A549 (cell line): ENCODE results near the gene SERPING1. TPM values are rescaled to one million over a fixed set of nuclear protein-coding genes. Genes with fewer than 3 reads are reported as not detected.

ENCODE experiments used
- ATAC-seq, 2 experiments: fragments of 200-7000 bp in 1 of 2; fragments of >200 bp in 1 of 2; cut with Nextera tagmentation in 1 of 2; cut with Tn5 transposase in 1 of 2; 3 replicates each; pipeline versions ENCODE4 v1.8.0 to v1.9.1; 2018 to 2020; ENCODE audit warnings: mild to moderate bottlenecking in 1 of 2, moderate library complexity in 1 of 2
- CTCF ChIA-PET: fragments of 300-600 bp; sonication (Branson Sonifier 250); formaldehyde crosslinking; extraction: SDS; loops from one replicate; lab custom pipeline; 2021; ENCODE audit warnings: antibody characterized with exemption, inconsistent platforms; lab: Yijun Ruan, JAX
- POLR2A ChIA-PET: fragments of 350-600 bp; formaldehyde crosslinking; extraction: SDS; loops from one replicate; lab custom pipeline; 2021; ENCODE audit warnings: antibody characterized with exemption, inconsistent platforms; lab: Yijun Ruan, JAX
- DNase-seq, 2 experiments: peaks; one replicate each; pipeline versions ENCODE4 v3.0.0 to v3.0.0-alpha.2; 2011 to 2016; ENCODE audit warnings: low read depth in 1 of 2, low spot score in 1 of 2
- FAIRE-seq: peaks from 2 replicates; lab custom pipeline; 2011; peaks lifted over from hg19 to GRCh38; lab: Jason Lieb, UNC
- H3K27ac ChIP-seq, 2 experiments: fragments of >200 bp; sonication (Bioruptor Twin); formaldehyde crosslinking; 3 replicates each; pipeline ENCODE4 v1.5.1; 2016 to 2017
- H3K4me1 ChIP-seq: fragments of >200 bp; sonication (Bioruptor Twin); formaldehyde crosslinking; 3 replicates; pipeline ENCODE4 v1.6.1; 2016
- H3K4me2 ChIP-seq: fragments of >200 bp; sonication (Bioruptor Twin); formaldehyde crosslinking; 3 replicates; pipeline ENCODE4 v1.6.1; 2016
- H3K4me3 ChIP-seq: fragments of >200 bp; sonication (Bioruptor Twin); formaldehyde crosslinking; 3 replicates; pipeline ENCODE4 v1.5.1; 2016
- H3K9me3 ChIP-seq: fragments of >200 bp; sonication (Bioruptor Twin); formaldehyde crosslinking; 3 replicates; pipeline ENCODE4 v1.6.1; 2016
- CEBPB ChIP-seq, 2 experiments: fragments of >200 bp in 1 of 2; sonication (Bioruptor Twin) in 1 of 2; formaldehyde crosslinking in 1 of 2; IDR thresholded peaks; 2 replicates each; pipeline ENCODE4 v1.6.1; 2012 to 2016
- CHD2 ChIP-seq: fragments of 150-350 bp; IDR thresholded peaks from 2 replicates; pipeline ENCODE4 v1.6.1; 2014; ENCODE audit warnings: low read length; ENCODE audit not compliant: partially characterized antibody
- FOSB ChIP-seq: fragments of 250-450 bp; sonication (Bioruptor Pico); IDR thresholded peaks from 2 replicates; pipeline ENCODE4 v1.5.0; 2020; ENCODE audit warnings: mild to moderate bottlenecking, moderate library complexity
- HMGXB4 ChIP-seq: fragments of 250-450 bp; sonication (Bioruptor Pico); IDR thresholded peaks from 2 replicates; pipeline ENCODE4 v1.5.0; 2021; ENCODE audit warnings: mild to moderate bottlenecking, moderate library complexity, borderline replicate concordance
- KDM1A ChIP-seq: fragments of 200-600 bp; sonication (generic); IDR thresholded peaks from 2 replicates; pipeline ENCODE4 v1.6.1; 2016; ENCODE audit warnings: low read depth, mild to moderate bottlenecking
- MAZ ChIP-seq: fragments of 150-350 bp; IDR thresholded peaks from 2 replicates; pipeline ENCODE4 v1.6.1; 2014; ENCODE audit warnings: antibody characterized with exemption, low read depth, low read length, borderline replicate concordance
- NPAS2 ChIP-seq: fragments of 250-450 bp; sonication (Bioruptor Pico); IDR thresholded peaks from 2 replicates; pipeline ENCODE4 v1.8.0; 2022; ENCODE audit warnings: mild to moderate bottlenecking, moderate library complexity, borderline replicate concordance
- PBX3 ChIP-seq: IDR thresholded peaks from 2 replicates; pipeline ENCODE4 v1.6.1; 2012
- PHF8 ChIP-seq: fragments of 200-600 bp; sonication (generic); IDR thresholded peaks from 2 replicates; pipeline ENCODE4 v1.6.1; 2016; ENCODE audit warnings: low read depth, mild to moderate bottlenecking, antibody characterized with exemption, moderate library complexity, borderline replicate concordance
- RAD21 ChIP-seq, 2 experiments: fragments of >200 bp in 1 of 2; sonication (Bioruptor Twin) in 1 of 2; formaldehyde crosslinking in 1 of 2; IDR thresholded peaks in 1 of 2; conservative IDR thresholded peaks in 1 of 2; 2 replicates in 1 of 2; 3 replicates in 1 of 2; pipeline ENCODE4 v1.6.1; 2012 to 2018; ENCODE audit warnings: inconsistent platforms in 1 of 2
- RARB ChIP-seq: fragments of 250-450 bp; sonication (Bioruptor Pico); IDR thresholded peaks from 2 replicates; pipeline ENCODE4 v1.8.0; 2021; ENCODE audit warnings: mild to moderate bottlenecking, moderate library complexity
- RCOR1 ChIP-seq: fragments of 150-350 bp; IDR thresholded peaks from 2 replicates; pipeline ENCODE4 v1.6.1; 2014; ENCODE audit warnings: antibody characterized with exemption, low read length, low read depth
- SMC3 ChIP-seq: fragments of >200 bp; sonication (Bioruptor Twin); formaldehyde crosslinking; IDR thresholded peaks from 3 replicates; pipeline ENCODE4 v1.6.1; 2018; ENCODE audit warnings: inconsistent platforms
- SREBF2 ChIP-seq: fragments of 450-650 bp; IDR thresholded peaks from 2 replicates; pipeline ENCODE4 v1.6.1; 2014; ENCODE audit warnings: mild to moderate bottlenecking, moderate library complexity
- TP53 ChIP-seq: fragments of 250-450 bp; sonication (Bioruptor Pico); IDR thresholded peaks from 2 replicates; pipeline ENCODE4 v1.5.0; 2021; ENCODE audit warnings: mild to moderate bottlenecking, moderate library complexity
- ZC3H11A ChIP-seq: fragments of 450-650 bp; IDR thresholded peaks from 2 replicates; pipeline ENCODE4 v1.6.1; 2014; ENCODE audit warnings: antibody characterized with exemption, mild to moderate bottlenecking
- WGBS: methylation state at CpG from one replicate; pipeline ENCODE4 v1.1.6; 2017; ENCODE audit errors: missing lambda C conversion rate; 5-methylcytosine and 5-hydroxymethylcytosine counted together
- polyA plus RNA-seq, 4 experiments: library from polyadenylated mRNA; depleted of rRNA in 3 of 4; stranded (reverse); fragments of >200 nt; fragmentation: RNase III in 1 of 4; extraction: RNeasy Plus Mini Kit Qiagen cat#74134 plus additional on column Dnase treatment in 1 of 4; gene quantifications; 2 replicates in 3 of 4; 3 replicates in 1 of 4; pipeline ENCODE4 v1.2.3, GENCODE V29; 2011 to 2017
- TF ChIP-seq, protein P1 (sequence below): fragments of >200 bp; sonication (Bioruptor Twin); formaldehyde crosslinking; IDR thresholded peaks from 3 replicates; pipeline ENCODE4 v1.5.1; 2016
- TF ChIP-seq, protein P2 (sequence below): fragments of 200-600 bp; sonication (generic); IDR thresholded peaks from 2 replicates; pipeline ENCODE4 v1.6.1; 2016; ENCODE audit warnings: antibody characterized with exemption, mild to moderate bottlenecking, moderate library complexity

Gene SERPING1
- polyA plus RNA-seq, 2 of the 4 experiments (the other 2 are of a cell fraction) = 0.59 to 0.63 TPM

DNA sequence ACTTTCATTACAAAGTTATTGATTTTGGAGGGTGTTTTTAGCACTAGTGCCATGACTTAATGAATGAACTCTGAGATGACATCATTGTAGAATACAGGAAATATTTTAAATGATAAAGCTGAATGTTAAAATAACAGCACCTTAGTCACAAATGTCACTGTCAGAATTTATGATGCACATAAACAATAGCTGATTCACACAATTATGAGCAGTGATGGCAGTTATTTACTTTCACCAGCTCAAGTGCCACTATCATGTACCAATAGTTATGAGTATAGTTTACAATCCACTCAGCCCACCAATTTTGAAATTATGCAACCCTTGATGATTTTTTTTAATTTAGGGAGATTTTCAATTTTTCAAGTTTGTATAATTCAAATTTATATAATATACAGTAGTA is 23.0 kb downstream of the SERPING1 start:
- CTCF ChIA-PET = interaction anchor here (1.7 kb wide), 1 partner anchor 23 kb away, joined by 7 read pairs; no protein-coding TSS in a partner anchor
- no peak for ATAC-seq
- POLR2A ChIA-PET = no interaction called here

GRCh38 chr11:57622263-57622662 is 24.8 kb downstream of the SERPING1 start:
- TF ChIP-seq, protein P1, sequence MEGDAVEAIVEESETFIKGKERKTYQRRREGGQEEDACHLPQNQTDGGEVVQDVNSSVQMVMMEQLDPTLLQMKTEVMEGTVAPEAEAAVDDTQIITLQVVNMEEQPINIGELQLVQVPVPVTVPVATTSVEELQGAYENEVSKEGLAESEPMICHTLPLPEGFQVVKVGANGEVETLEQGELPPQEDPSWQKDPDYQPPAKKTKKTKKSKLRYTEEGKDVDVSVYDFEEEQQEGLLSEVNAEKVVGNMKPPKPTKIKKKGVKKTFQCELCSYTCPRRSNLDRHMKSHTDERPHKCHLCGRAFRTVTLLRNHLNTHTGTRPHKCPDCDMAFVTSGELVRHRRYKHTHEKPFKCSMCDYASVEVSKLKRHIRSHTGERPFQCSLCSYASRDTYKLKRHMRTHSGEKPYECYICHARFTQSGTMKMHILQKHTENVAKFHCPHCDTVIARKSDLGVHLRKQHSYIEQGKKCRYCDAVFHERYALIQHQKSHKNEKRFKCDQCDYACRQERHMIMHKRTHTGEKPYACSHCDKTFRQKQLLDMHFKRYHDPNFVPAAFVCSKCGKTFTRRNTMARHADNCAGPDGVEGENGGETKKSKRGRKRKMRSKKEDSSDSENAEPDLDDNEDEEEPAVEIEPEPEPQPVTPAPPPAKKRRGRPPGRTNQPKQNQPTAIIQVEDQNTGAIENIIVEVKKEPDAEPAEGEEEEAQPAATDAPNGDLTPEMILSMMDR = no peak
- no peak for TF ChIP-seq RAD21 (conservative IDR thresholded peaks at IDR 0.05 in 1 of 2, IDR thresholded peaks at IDR 0.05 in 1 of 2)
- TF ChIP-seq FOSB (CRISPR knock-in tag) = no peak
- no peak for TF ChIP-seq CEBPB (IDR thresholded peaks at IDR 0.05)
- TF ChIP-seq, protein P2, sequence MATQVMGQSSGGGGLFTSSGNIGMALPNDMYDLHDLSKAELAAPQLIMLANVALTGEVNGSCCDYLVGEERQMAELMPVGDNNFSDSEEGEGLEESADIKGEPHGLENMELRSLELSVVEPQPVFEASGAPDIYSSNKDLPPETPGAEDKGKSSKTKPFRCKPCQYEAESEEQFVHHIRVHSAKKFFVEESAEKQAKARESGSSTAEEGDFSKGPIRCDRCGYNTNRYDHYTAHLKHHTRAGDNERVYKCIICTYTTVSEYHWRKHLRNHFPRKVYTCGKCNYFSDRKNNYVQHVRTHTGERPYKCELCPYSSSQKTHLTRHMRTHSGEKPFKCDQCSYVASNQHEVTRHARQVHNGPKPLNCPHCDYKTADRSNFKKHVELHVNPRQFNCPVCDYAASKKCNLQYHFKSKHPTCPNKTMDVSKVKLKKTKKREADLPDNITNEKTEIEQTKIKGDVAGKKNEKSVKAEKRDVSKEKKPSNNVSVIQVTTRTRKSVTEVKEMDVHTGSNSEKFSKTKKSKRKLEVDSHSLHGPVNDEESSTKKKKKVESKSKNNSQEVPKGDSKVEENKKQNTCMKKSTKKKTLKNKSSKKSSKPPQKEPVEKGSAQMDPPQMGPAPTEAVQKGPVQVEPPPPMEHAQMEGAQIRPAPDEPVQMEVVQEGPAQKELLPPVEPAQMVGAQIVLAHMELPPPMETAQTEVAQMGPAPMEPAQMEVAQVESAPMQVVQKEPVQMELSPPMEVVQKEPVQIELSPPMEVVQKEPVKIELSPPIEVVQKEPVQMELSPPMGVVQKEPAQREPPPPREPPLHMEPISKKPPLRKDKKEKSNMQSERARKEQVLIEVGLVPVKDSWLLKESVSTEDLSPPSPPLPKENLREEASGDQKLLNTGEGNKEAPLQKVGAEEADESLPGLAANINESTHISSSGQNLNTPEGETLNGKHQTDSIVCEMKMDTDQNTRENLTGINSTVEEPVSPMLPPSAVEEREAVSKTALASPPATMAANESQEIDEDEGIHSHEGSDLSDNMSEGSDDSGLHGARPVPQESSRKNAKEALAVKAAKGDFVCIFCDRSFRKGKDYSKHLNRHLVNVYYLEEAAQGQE = no peak
- TF ChIP-seq KDM1A = no peak
- TF ChIP-seq RCOR1 = no peak
- TF ChIP-seq PBX3 = no peak
- TF ChIP-seq ZC3H11A = no peak
- 30% methylated on average over 3 of the region's 3 CpGs for WGBS
- Histone ChIP-seq H3K27ac (no peak overlapping the region), H3K4me3 (no peak overlapping the region), H3K4me1 (no peaks in the 10 kb centered on the region), H3K9me3 (peaks cover 34% of the 10 kb centered on the region), H3K4me2 (no peak overlapping the region)
- DNase-seq (no peak), FAIRE-seq (no peak), ATAC-seq (no peak)
- ChIA-PET CTCF (interaction anchor here (0.6 to 1.4 kb wide), 3 partner anchors 19 to 338 kb away, joined by 3 to 6 read pairs (median 4); partner anchors contain the start of gene UBE2L6), POLR2A (no interaction called here)

More for the DNA sequence above, 23.0 kb downstream of the SERPING1 start:
- H3K4me3 ChIP-seq = no peak overlapping the region
- no peak for FAIRE-seq
- no peak for TF ChIP-seq ZC3H11A
- TF ChIP-seq SMC3 = no peak
- TF ChIP-seq PHF8 = no peak
- no peak for TF ChIP-seq RARB (CRISPR knock-in tag)
- TF ChIP-seq MAZ = no peak
- TF ChIP-seq, protein P1 = no peak
- TF ChIP-seq SREBF2 = no peak
- TF ChIP-seq CHD2 = no peak
- no peak for TF ChIP-seq TP53 (CRISPR knock-in tag)
- no peak for TF ChIP-seq NPAS2 (CRISPR knock-in tag)
- TF ChIP-seq HMGXB4 = no peak
- H3K27ac ChIP-seq = no peak overlapping the region
- H3K9me3 ChIP-seq = peaks cover 34% of the 10 kb centered on the region
- no peak overlapping the region for H3K4me2 ChIP-seq
- no peak for DNase-seq
- H3K4me1 ChIP-seq = no peaks in the 10 kb centered on the region
